ENCODE results near the gene CHD6.

Gene CHD6

DNA sequence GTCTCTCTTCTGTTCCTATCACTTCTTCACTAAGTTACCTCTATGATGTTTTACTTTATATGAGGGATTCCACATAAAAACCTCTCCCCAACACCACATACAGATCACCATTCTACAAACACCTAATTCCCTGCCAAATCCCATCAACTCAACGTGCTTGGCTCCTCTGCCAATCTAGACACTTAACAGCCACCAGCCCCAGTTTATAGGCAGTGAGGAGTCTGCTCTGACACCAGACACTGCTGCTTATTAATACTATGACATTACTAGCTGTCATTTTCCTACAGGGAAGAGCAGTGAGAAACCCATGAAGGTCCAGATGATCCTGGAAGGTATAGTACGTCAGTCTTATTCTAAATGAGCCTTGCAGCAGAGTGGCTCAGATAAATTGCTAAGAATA is 104.3 kb downstream of the CHD6 start:
- DNase-seq (ENCODE audit: low read depth, low spot score): no peak
- ChIA-PET POLR2A (no interaction called here), CTCF (no interaction called here)
- TF ChIP-seq, protein P1, sequence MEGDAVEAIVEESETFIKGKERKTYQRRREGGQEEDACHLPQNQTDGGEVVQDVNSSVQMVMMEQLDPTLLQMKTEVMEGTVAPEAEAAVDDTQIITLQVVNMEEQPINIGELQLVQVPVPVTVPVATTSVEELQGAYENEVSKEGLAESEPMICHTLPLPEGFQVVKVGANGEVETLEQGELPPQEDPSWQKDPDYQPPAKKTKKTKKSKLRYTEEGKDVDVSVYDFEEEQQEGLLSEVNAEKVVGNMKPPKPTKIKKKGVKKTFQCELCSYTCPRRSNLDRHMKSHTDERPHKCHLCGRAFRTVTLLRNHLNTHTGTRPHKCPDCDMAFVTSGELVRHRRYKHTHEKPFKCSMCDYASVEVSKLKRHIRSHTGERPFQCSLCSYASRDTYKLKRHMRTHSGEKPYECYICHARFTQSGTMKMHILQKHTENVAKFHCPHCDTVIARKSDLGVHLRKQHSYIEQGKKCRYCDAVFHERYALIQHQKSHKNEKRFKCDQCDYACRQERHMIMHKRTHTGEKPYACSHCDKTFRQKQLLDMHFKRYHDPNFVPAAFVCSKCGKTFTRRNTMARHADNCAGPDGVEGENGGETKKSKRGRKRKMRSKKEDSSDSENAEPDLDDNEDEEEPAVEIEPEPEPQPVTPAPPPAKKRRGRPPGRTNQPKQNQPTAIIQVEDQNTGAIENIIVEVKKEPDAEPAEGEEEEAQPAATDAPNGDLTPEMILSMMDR (IDR thresholded peaks at IDR 0.05; ENCODE audit: insufficient read depth, low read length, missing control alignments): no peak
- H3K4me3 ChIP-seq (ENCODE audit: low read depth, low read length): no peak overlapping the region

DNA sequence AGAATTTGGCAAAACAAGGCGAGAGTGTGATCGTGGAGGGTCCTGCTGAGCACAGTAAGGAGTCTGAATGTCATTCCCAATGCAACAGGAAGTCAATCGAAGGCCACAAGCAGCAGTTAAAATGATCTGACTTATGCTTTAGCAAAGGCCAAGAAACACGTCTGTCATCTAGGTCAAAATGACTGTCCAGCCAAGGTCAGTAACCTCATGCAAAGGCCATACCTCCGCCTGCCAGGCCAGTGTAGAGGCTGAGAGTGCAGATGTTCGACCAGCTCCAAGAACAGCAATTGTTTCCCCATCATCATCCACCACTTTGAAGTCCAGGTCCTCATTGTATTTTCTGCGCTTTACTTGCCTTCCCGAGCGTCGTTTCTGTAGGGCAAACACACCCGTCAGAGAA is 105.6 kb downstream of the CHD6 start:
- TF ChIP-seq, protein P1 (IDR thresholded peaks at IDR 0.05; ENCODE audit: insufficient read depth, low read length, missing control alignments): no peak
- CTCF ChIA-PET: no interaction called here
- POLR2A ChIA-PET: no interaction called here

DNA sequence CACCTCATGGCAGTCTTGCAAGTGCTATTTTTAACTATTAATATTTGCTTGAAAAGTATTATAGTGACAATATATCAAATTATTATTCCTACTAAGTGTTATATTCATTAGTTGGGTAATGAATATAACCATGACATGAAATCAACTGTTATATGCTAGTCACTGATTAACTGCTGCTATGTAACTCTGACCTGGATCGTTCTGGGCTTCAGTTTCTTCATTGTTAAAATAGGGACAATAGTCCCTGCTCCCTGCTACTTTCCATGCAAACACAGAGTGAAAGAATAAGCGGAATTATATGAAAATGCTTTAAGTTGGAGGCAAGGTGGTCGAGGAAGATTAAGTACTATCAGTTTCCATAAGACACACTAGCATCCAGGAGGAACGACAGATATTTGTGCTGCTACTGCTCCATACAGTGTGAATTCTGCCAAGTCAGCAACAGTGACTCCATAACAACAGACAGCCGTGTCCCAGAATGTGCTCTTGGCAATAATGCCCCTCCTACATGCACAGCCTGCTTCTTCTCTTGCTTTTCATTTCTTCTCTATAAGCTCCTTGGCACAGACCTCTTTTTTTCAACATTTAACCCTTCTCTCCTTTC is 107.2 kb downstream of the CHD6 start:
- no peak for DNase-seq (ENCODE audit: low read depth, low spot score)
- TF ChIP-seq, protein P1 (IDR thresholded peaks at IDR 0.05; ENCODE audit: insufficient read depth, low read length, missing control alignments): no peak
- H3K4me3 ChIP-seq (ENCODE audit: low read depth, low read length): no peak overlapping the region
- CTCF ChIA-PET: no interaction called here
- POLR2A ChIA-PET: no interaction called here

More for the DNA sequence above, 105.6 kb downstream of the CHD6 start:
- no peak overlapping the region for H3K4me3 ChIP-seq (ENCODE audit: low read depth, low read length)
- no peak for DNase-seq (ENCODE audit: low read depth, low spot score)

DNA sequence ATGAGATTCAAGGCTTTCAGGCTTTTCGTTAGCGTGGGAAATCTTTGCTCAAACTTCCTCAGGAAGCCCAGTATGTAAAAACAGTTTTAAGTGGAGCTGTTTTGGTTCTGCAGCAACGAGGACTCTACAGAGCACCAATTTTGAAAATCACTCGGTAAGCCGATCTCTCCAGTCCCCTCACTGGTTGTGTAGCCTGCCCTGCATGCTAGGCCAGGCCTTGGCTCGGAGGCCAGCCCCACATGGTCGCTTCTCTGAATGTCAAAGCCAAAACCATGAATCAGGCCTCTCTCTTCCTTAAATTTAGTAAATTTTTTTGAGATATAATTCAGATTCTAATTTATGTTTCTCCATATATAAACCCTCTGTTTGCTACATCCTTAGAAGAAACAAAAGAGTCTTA is 108.0 kb downstream of the CHD6 start:
- DNase-seq (ENCODE audit: low read depth, low spot score): no peak
- CTCF ChIA-PET: interaction anchor here (1.1 kb wide), 1 partner anchor 100 kb away, joined by 3 read pairs; no protein-coding TSS in a partner anchor
- POLR2A ChIA-PET: no interaction called here
- H3K4me3 ChIP-seq (ENCODE audit: low read depth, low read length): no peak overlapping the region
- TF ChIP-seq, protein P1 (IDR thresholded peaks at IDR 0.05; ENCODE audit: insufficient read depth, low read length, missing control alignments): no peak

DNA sequence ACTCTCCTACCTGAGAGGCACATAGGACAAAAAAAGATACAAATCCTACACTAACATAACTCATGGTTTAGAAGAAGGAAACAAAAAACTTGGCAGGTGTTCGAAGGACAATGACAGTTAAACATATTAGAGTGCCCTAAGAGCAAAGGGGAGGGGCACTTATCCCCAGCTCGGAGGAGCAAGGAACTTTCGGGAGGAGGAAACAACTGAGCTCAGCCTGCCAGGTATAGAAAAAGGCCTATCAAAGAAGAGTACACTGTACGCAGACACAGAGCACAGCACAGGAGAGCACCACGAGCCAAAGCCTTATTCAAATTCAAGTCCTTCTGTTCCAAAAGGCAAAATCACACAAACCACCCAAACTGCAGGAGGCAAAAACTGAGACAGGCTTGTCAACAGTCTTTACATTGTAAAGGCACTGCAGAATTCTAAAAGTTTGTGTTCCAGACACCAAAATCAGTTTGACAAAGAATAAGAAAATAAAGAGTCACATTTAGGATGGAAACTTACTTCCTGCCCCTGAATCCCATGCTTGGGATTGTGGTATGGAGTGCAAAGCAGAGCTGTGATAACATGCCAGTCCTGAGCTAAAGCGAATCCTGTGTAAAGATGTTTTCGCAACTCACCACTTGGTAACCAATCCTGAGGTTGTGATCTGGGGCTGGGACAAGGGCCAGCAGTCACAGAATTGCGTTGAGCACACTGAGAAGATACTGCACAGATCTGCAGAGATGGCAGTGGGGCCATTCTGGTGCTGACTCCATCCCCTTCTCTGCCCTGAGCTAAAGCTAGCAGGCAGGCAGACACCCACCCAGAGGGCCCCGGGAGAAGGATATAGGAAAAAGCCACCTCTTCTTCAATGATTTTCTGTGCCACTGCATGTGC is 108.6 kb downstream of the CHD6 start:
- DNase-seq (ENCODE audit: low read depth, low spot score): no peak
- H3K4me3 ChIP-seq (ENCODE audit: low read depth, low read length): no peak overlapping the region
- POLR2A ChIA-PET: no interaction called here
- CTCF ChIA-PET: interaction anchor here (1.1 kb wide), 1 partner anchor 99 kb away, joined by 3 read pairs; no protein-coding TSS in a partner anchor
- TF ChIP-seq, protein P1 (IDR thresholded peaks at IDR 0.05; ENCODE audit: insufficient read depth, low read length, missing control alignments): no peak

DNA sequence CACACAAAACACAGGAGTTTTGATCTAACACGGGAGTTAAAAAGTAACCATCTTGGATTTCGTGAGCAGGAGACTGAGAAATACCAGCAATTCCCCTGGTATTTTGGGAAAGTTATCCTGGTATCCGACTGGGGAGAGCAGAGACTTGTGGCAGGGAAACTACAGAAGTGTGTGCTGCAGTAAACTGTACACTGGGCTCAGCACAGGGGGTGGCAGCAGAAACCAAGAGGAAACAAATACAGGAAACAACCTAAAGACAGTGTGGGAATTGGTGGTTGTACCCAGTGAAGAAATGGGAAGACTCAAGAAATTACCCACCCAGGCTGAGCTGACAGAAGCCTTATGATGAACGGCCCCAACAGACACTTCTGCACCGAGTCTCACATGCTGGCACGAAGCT is 109.8 kb downstream of the CHD6 start:
- POLR2A ChIA-PET: no interaction called here
- CTCF ChIA-PET: no interaction called here

More for the DNA sequence above, 109.8 kb downstream of the CHD6 start:
- no peak for DNase-seq (ENCODE audit: low read depth, low spot score)
- no peak overlapping the region for H3K4me3 ChIP-seq (ENCODE audit: low read depth, low read length)
- TF ChIP-seq, protein P1 (IDR thresholded peaks at IDR 0.05; ENCODE audit: insufficient read depth, low read length, missing control alignments): no peak
